Esophagus muscularis mucosa (tissue), 4 donors: Measurements from ENCODE around the gene WFIKKN1.

ENCODE experiments used
- CTCF ChIP-seq, 3 experiments: fragments of 200-600 bp in 2 of 3; fragments of 450-650 bp in 1 of 3; sonication (generic) in 2 of 3; IDR thresholded peaks; one replicate each; pipeline ENCODE4 v1.5.1; 2017 to 2019; ENCODE audit warnings: antibody characterized with exemption in 3 of 3, mild to moderate bottlenecking in 2 of 3, moderate library complexity in 1 of 3
- EP300 ChIP-seq: sonication (generic); formaldehyde crosslinking; IDR thresholded peaks from one replicate; pipeline ENCODE4 v1.6.1; 2017; ENCODE audit warnings: antibody characterized with exemption
- POLR2A ChIP-seq: fragments of 450-650 bp; IDR thresholded peaks from one replicate; pipeline ENCODE4 v1.6.1; 2017; ENCODE audit warnings: antibody characterized with exemption, moderate library complexity, mild to moderate bottlenecking, low read depth

DNA sequence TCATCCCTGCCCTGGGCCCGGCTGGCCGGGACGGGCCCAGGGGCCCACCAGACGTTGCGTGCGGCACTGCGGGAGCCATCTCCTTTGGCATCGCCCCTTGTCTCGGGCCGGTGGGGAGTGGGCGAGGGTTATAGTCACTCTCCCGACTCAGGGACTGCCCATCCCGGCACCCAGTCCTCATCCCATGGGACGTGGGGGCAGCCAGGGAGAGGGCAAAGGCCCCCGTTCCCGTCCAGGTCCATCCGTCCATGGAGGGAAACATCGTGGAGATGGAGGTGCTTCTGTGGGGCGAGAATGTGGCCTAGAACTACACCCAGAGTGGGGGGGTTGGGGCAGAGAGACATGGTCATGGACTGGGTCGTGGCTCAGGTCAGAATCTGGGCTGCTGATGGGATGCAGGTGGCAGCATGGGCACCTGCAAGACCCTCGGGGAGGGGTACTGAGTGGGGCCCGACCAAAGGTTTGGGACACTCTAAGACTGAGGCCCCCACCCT, 15.9 kb downstream of the WFIKKN1 start:
- TF ChIP-seq CTCF (IDR thresholded peaks at IDR 0.05): no peak
- no peak for TF ChIP-seq POLR2A
- TF ChIP-seq EP300: no peak
